ENCODE measurements around the gene SND1. TPM values are rescaled to one million over a fixed set of nuclear protein-coding genes. Genes with fewer than 3 reads are reported as not detected.

SND1 gene
- total RNA-seq, 1 experiment from 2014 or later: 218 TPM

GRCh38 chr7:127810113-127810512 is 158.1 kb downstream of the SND1 start:
- peaks cover 9% of the 10 kb centered on the region for H3K4me1 ChIP-seq (ENCODE audit: insufficient read depth, low read length)
- no peak overlapping the region for H2BK120ac ChIP-seq (ENCODE audit: low read depth, low read length, poor library complexity, severe bottlenecking)
- H3K79me1 ChIP-seq (ENCODE audit: insufficient read depth, low read depth, low read length, poor library complexity, severe bottlenecking): peaks cover 5% of the 10 kb centered on the region
- no peak overlapping the region for H2AFZ ChIP-seq (ENCODE audit: low read length)
- no peak overlapping the region for H3K27ac ChIP-seq (ENCODE audit: insufficient read length, low read depth, low read length)
- H2BK5ac ChIP-seq (ENCODE audit: insufficient read length, low read length): no peak overlapping the region
- H4K91ac ChIP-seq (ENCODE audit: insufficient read length, low read depth, low read length): no peak overlapping the region
- H4K5ac ChIP-seq (ENCODE audit: insufficient read length, low read depth, low read length): no peak overlapping the region
- H3K9me3 ChIP-seq (ENCODE audit: control insufficient read depth, low read depth, low read length): no peaks in the 10 kb centered on the region
- no peak overlapping the region for H2BK20ac ChIP-seq (ENCODE audit: low read depth, low read length, poor library complexity, severe bottlenecking)
- Mint-ChIP-seq H3K27me3 (ENCODE audit: low read depth) (no peaks in the 10 kb centered on the region), H3K27ac (no peak overlapping the region), H3K4me3 (no peak overlapping the region), H3K9me3 (no peaks in the 10 kb centered on the region), H3K36me3 (ENCODE audit: insufficient read depth in 1 of 3, low read depth in 3 of 3) (peaks cover 0 to 11% (median 4%) of the 10 kb centered on the region in 3 experiments; a peak in 4 of 7 replicates), H3K4me1 (peaks cover 53 to 80% of the 10 kb centered on the region in 2 experiments)
- H3K23me2 ChIP-seq (ENCODE audit: insufficient read length, low read depth, low read length, poor library complexity, severe bottlenecking): no peaks in the 10 kb centered on the region
- no peak overlapping the region for H3K18ac ChIP-seq (ENCODE audit: insufficient read length, low read depth, low read length)
- no peak overlapping the region for H2BK15ac ChIP-seq (ENCODE audit: low read depth, low read length)
- H2AK5ac ChIP-seq (ENCODE audit: insufficient read length, low read length): no peak overlapping the region
- no peak for TF ChIP-seq CTCF (conservative IDR thresholded peaks at IDR 0.05)
- no peak overlapping the region for H3K4me2 ChIP-seq (ENCODE audit: insufficient read depth, insufficient read length, low read length)
- no CpG with 5 or more reads among the region's 2 CpGs for WGBS (ENCODE audit: extremely low coverage, insufficient read length, low lambda C conversion rate)
- H3K14ac ChIP-seq (ENCODE audit: insufficient read depth, low read length): no peak overlapping the region
- no peak overlapping the region for H3K56ac ChIP-seq (ENCODE audit: insufficient read length, low read depth, low read length)
- H3K23ac ChIP-seq (ENCODE audit: insufficient read length, low read depth, low read length): no peak overlapping the region
- no peak overlapping the region for H2BK12ac ChIP-seq (ENCODE audit: insufficient read length, low read depth, low read length)
- no peaks in the 10 kb centered on the region for H3K27me3 ChIP-seq (ENCODE audit: insufficient read depth, low read length)
- H3T11ph ChIP-seq (ENCODE audit: low read length): no peak overlapping the region
- no peak overlapping the region for H3K4ac ChIP-seq (ENCODE audit: low read depth, low read length)
- H4K20me1 ChIP-seq (ENCODE audit: control insufficient read depth, insufficient read depth, insufficient read length): no peaks in the 10 kb centered on the region
- H3K9ac ChIP-seq (ENCODE audit: extremely low read depth, insufficient read length, low read length): no peak overlapping the region
- no peak overlapping the region for H4K8ac ChIP-seq (replicated peaks; ENCODE audit: insufficient read length, low read depth, low read length)
- H3K79me2 ChIP-seq (ENCODE audit: insufficient read depth, low read length): peaks cover 4% of the 10 kb centered on the region; the same call in 1 of the 2 replicates
- no peak for DNase-seq

Data from H9 (cell line).